NCI-H82 treated with DMSO at 0.1 percent for 48 hours (cell line): ENCODE measurements around the gene VPREB1.
"Not testable (repeated sequence)": the region's sequence is repeated elsewhere in the genome, so short reads cannot be mapped to it uniquely, and the experiment has no call there.

Source experiments
- DNase-seq: peaks from one replicate; lab custom pipeline; 2025; ENCODE audit not compliant: unreplicated experiment; lab: John Stamatoyannopoulos, UW

The VPREB1 gene

GRCh38 chr22:22293436-22293835 is 48.9 kb downstream of the VPREB1 start:
- not testable (repeated sequence) for DNase-seq

GRCh38 chr22:22294641-22295040 is 50.1 kb downstream of the VPREB1 start:
- DNase-seq, result not testable (repeated sequence)
